Measurements from ENCODE around the gene ELAVL2.

ELAVL2 gene

GRCh38 chr9:23741351-23741750 is 84.7 kb downstream of the ELAVL2 start:
- Histone ChIP-seq H3K27me3 (ENCODE audit: control insufficient read depth, insufficient read depth, low read length) (no peaks in the 10 kb centered on the region), H2AFZ (no peak overlapping the region), H3K9ac (no peak overlapping the region), H3K4me2 (ENCODE audit: low read length) (no peak overlapping the region), H3K79me2 (no peaks in the 10 kb centered on the region), H3K9me3 (ENCODE audit: control insufficient read depth, low read length) (no peaks in the 10 kb centered on the region), H3K4me3 (ENCODE audit: low read depth, low read length) (no peak overlapping the region), H3K4me1 (no peaks in the 10 kb centered on the region), H3K27ac (no peak overlapping the region), H3K36me3 (ENCODE audit: control insufficient read depth, insufficient read depth, low read length) (no peaks in the 10 kb centered on the region)
- TF ChIP-seq CTCF (IDR thresholded peaks at IDR 0.05): no peak

GRCh38 chr9:23740531-23740930 is 85.5 kb downstream of the ELAVL2 start:
- H3K9me3 ChIP-seq (ENCODE audit: control insufficient read depth, low read length): no peaks in the 10 kb centered on the region
- H3K9ac ChIP-seq: no peak overlapping the region
- no peaks in the 10 kb centered on the region for H3K4me1 ChIP-seq
- H3K79me2 ChIP-seq: no peaks in the 10 kb centered on the region
- no peak for TF ChIP-seq CTCF (IDR thresholded peaks at IDR 0.05)
- H3K4me2 ChIP-seq (ENCODE audit: low read length): no peak overlapping the region
- H3K27me3 ChIP-seq (ENCODE audit: control insufficient read depth, insufficient read depth, low read length): no peaks in the 10 kb centered on the region
- H2AFZ ChIP-seq: no peak overlapping the region
- H3K27ac ChIP-seq: no peak overlapping the region
- no peak overlapping the region for H3K4me3 ChIP-seq (ENCODE audit: low read depth, low read length)
- H3K36me3 ChIP-seq (ENCODE audit: control insufficient read depth, insufficient read depth, low read length): no peaks in the 10 kb centered on the region

GRCh38 chr9:23739753-23740152 is 86.3 kb downstream of the ELAVL2 start:
- TF ChIP-seq CTCF (IDR thresholded peaks at IDR 0.05): no peak
- H3K27ac ChIP-seq: no peak overlapping the region
- H3K79me2 ChIP-seq: no peaks in the 10 kb centered on the region
- no peak overlapping the region for H3K4me3 ChIP-seq (ENCODE audit: low read depth, low read length)
- H3K36me3 ChIP-seq (ENCODE audit: control insufficient read depth, insufficient read depth, low read length): no peaks in the 10 kb centered on the region
- H3K4me2 ChIP-seq (ENCODE audit: low read length): no peak overlapping the region
- no peaks in the 10 kb centered on the region for H3K27me3 ChIP-seq (ENCODE audit: control insufficient read depth, insufficient read depth, low read length)
- no peak overlapping the region for H3K9ac ChIP-seq
- no peaks in the 10 kb centered on the region for H3K4me1 ChIP-seq
- H3K9me3 ChIP-seq (ENCODE audit: control insufficient read depth, low read length): no peaks in the 10 kb centered on the region
- no peak overlapping the region for H2AFZ ChIP-seq

GRCh38 chr9:23736293-23736692 is 89.7 kb downstream of the ELAVL2 start:
- Histone ChIP-seq H3K9ac (no peak overlapping the region), H3K4me1 (no peaks in the 10 kb centered on the region), H3K79me2 (no peaks in the 10 kb centered on the region), H3K27ac (no peak overlapping the region), H3K4me3 (ENCODE audit: low read depth, low read length) (no peak overlapping the region), H3K4me2 (ENCODE audit: low read length) (no peak overlapping the region), H2AFZ (no peak overlapping the region), H3K27me3 (ENCODE audit: control insufficient read depth, insufficient read depth, low read length) (no peaks in the 10 kb centered on the region), H3K9me3 (ENCODE audit: control insufficient read depth, low read length) (no peaks in the 10 kb centered on the region), H3K36me3 (ENCODE audit: control insufficient read depth, insufficient read depth, low read length) (no peaks in the 10 kb centered on the region)
- TF ChIP-seq CTCF (IDR thresholded peaks at IDR 0.05): no peak

GRCh38 chr9:23733495-23734078 is 92.5 kb downstream of the ELAVL2 start:
- no peaks in the 10 kb centered on the region for H3K79me2 ChIP-seq
- no peak overlapping the region for H2AFZ ChIP-seq

More at GRCh38 chr9:23733495-23734078, 92.5 kb downstream of the ELAVL2 start:
- Histone ChIP-seq H3K4me1 (no peaks in the 10 kb centered on the region), H3K4me2 (ENCODE audit: low read length) (no peak overlapping the region), H3K36me3 (ENCODE audit: control insufficient read depth, insufficient read depth, low read length) (no peaks in the 10 kb centered on the region), H3K9me3 (ENCODE audit: control insufficient read depth, low read length) (no peaks in the 10 kb centered on the region), H3K27me3 (ENCODE audit: control insufficient read depth, insufficient read depth, low read length) (no peaks in the 10 kb centered on the region), H3K9ac (no peak overlapping the region), H3K4me3 (ENCODE audit: low read depth, low read length) (no peak overlapping the region), H3K27ac (no peak overlapping the region)
- no peak for TF ChIP-seq CTCF (IDR thresholded peaks at IDR 0.05)

All from parathyroid adenoma (tissue), 2 donors.